Gastrocnemius medialis (tissue), 4 donors: ENCODE data around the gene PPP1R3D.

Source experiments
- POLR2A ChIP-seq, 2 donors: fragments of 450-650 bp; IDR thresholded peaks; one replicate each; pipeline ENCODE4 v1.6.1; 2017; ENCODE audit warnings: antibody characterized with exemption in 2 of 2, mild to moderate bottlenecking in 2 of 2, moderate library complexity in 2 of 2
- TF ChIP-seq, protein P1 (sequence below), 5 experiments: fragments of 450-650 bp in 3 of 5; fragments of 200-600 bp in 2 of 5; sonication (generic) in 2 of 5; IDR thresholded peaks in 4 of 5; conservative IDR thresholded peaks in 1 of 5; 1 replicate in 4 of 5; 2 replicates in 1 of 5; pipeline ENCODE4 v1.5.1; 2016 to 2019; ENCODE audit warnings: antibody characterized with exemption in 5 of 5, mild to moderate bottlenecking in 3 of 5, moderate library complexity in 3 of 5

DNA sequence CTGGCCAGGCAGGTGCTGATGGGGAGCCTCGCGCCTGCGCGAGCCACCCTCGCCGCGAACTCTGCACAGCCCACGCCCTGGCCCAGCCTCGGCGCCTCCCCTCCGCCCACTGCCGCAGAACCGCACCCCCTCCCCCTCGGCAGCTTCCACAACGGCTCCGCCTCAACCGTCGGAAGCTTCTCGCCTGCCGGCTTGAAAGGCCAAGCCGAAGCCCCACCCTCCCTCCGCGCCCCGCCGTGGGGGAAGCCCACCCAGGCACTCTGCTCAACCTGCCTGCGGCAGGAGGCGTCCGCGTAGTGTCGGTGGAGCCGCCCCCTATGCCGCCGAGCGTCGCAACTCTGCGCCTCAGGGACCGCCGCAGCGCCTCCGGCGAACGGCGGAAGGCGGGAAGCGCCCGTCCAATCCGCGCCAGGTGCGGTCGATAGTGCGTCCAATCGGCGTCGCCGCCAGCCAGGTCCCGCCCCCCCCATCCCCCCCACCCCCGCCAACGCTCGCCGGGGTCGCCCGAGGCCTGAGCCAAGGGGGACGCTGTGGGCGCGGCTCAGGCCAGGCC lies 6.7 kb downstream of the PPP1R3D start, which contains the start of gene SYCP2:
- TF ChIP-seq POLR2A (IDR thresholded peaks at IDR 0.05), result no peak
- TF ChIP-seq, protein P1, sequence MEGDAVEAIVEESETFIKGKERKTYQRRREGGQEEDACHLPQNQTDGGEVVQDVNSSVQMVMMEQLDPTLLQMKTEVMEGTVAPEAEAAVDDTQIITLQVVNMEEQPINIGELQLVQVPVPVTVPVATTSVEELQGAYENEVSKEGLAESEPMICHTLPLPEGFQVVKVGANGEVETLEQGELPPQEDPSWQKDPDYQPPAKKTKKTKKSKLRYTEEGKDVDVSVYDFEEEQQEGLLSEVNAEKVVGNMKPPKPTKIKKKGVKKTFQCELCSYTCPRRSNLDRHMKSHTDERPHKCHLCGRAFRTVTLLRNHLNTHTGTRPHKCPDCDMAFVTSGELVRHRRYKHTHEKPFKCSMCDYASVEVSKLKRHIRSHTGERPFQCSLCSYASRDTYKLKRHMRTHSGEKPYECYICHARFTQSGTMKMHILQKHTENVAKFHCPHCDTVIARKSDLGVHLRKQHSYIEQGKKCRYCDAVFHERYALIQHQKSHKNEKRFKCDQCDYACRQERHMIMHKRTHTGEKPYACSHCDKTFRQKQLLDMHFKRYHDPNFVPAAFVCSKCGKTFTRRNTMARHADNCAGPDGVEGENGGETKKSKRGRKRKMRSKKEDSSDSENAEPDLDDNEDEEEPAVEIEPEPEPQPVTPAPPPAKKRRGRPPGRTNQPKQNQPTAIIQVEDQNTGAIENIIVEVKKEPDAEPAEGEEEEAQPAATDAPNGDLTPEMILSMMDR (IDR thresholded peaks at IDR 0.05 in 4 of 5, conservative IDR thresholded peaks at IDR 0.05 in 1 of 5), result no peak
